GM21528 (cell line): ENCODE measurements around the gene DHODH.

Source experiments
- ATAC-seq: cut with Tn5 transposase; IDR thresholded peaks from one replicate; pipeline ENCODE4 v1.9.1; 2021; ENCODE audit warnings: mild to moderate bottlenecking, moderate library complexity; ENCODE audit not compliant: unreplicated experiment, low FRiP score

The DHODH gene

DNA sequence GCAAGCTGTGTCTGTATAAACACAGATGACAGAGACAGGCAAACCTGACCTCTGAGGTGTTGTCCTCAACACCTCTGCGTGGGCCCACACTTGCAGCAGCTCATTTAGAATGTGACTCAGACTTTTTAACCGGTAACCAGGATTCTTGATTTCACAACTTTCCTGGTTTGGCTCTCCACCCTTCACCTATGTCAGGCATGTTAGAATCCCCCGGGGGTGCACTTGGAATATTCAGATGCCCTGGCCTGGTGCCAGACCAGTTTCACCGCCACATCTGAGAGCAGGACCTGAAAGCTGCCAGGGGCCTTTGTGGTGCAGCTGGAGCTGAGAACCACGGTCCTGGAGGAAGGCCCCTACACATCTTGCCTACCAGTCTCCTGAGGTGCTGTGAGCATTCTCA lies 4.8 kb downstream of the DHODH start:
- no peak for ATAC-seq

DNA sequence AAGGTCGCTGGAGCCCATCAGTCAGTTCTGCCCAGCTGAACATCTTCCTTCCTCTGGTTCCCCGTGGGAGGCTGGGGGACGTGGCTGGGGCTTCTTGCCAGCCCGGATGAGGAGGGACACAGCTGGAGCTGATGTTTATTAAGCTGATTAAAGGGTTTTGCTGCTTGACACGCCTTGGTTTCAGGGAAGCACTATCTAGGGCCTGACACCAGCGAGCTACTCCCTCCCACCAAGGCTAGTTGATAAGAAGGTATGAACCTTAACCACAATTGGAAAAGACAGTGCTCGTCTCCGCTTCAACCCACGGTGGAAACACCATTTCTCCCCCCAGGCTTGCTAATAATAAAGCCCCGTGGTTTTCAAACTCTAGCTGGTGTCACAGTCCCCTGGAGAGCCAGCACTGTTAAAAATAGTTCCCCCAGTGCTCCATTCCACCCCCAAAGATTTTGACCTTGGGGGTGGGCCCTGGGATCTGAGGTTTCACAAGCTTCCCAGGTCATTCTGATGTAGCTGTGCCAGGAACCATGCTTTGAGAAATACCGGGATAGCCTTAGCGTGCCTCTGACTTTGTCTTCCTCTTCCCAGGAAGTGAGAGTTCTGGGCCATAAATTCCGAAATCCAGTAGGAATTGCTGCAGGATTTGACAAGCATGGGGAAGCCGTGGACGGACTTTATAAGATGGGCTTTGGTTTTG lies 5.5 kb downstream of the DHODH start:
- ATAC-seq = no peak

- no peak for ATAC-seq
These were observed 6.1 kb downstream of the DHODH start for GRCh38 chr16:72014675-72015074.

GRCh38 chr16:72015124-72015523 lies 6.6 kb downstream of the DHODH start:
- no peak for ATAC-seq

DNA sequence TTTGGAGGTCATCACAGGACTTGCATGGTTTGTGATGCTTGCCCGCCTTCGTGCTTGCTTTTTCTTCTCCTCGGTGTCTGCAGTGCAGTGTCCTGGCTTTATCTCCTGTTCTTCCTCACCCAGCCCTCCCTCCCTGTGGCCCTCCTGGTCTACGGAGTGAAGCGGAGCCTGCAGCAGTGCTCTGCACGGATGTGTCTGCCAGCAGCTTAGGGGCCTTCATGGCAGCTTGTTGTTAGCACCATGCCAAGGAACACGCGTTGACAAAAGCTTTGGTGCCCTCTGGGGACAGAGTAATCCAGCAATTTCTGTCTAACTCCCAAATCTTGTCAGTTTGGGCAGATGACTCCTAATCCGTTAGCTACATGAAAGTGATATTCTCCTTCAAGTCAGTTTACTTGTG lies 9.9 kb downstream of the DHODH start:
- no peak for ATAC-seq

GRCh38 chr16:72021043-72021442 lies 12.5 kb downstream of the DHODH start:
- ATAC-seq = no peak

DNA sequence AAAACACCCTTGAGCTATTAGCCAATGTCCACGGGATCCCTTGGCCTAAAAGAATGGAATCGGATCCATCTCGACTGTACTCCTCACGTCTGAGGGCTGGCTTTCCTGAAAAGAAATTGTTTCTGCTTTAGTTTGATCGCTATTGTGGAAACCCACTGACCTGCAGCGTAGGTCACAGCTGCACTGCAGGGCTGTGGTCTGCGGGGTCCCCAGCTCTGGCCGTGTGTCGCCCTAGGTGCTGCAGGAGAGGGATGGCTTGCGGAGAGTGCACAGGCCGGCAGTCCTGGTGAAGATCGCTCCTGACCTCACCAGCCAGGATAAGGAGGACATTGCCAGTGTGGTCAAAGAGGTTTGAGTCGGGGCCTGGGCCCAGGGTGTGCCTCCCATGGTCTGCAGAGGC lies 13.6 kb downstream of the DHODH start:
- no peak for ATAC-seq

- ATAC-seq = no peak
These were observed 15.4 kb downstream of the DHODH start for GRCh38 chr16:72023962-72024361.

DNA sequence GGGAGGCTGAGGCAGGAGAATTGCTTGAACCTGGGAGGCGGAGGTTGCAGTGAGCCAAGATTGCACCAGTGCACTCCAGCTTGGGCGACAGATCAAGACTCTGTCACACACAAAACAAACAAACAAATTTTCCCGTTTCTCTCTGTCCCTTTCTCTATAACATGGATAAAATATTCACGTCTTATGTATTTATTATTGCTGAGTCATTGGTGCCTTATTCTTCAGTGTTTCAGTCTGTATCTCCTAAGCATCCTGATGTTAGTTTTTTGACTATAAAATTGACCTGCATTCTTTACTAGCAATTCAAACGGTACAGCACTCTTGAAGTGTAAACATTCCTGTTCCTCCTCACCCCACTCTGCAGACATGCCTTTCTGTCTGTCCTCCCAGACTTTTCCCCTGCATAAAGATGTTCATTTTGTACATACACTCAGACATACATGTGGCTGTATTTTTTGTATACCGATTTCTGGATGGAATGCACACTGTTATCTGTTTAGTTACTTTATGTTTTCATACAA lies 16.4 kb downstream of the DHODH start:
- no peak for ATAC-seq

GRCh38 chr16:72025404-72026114 lies 17.0 kb downstream of the DHODH start:
- ATAC-seq = no peak

GRCh38 chr16:72027669-72028378 lies 19.3 kb downstream of the DHODH start:
- no peak for ATAC-seq

DNA sequence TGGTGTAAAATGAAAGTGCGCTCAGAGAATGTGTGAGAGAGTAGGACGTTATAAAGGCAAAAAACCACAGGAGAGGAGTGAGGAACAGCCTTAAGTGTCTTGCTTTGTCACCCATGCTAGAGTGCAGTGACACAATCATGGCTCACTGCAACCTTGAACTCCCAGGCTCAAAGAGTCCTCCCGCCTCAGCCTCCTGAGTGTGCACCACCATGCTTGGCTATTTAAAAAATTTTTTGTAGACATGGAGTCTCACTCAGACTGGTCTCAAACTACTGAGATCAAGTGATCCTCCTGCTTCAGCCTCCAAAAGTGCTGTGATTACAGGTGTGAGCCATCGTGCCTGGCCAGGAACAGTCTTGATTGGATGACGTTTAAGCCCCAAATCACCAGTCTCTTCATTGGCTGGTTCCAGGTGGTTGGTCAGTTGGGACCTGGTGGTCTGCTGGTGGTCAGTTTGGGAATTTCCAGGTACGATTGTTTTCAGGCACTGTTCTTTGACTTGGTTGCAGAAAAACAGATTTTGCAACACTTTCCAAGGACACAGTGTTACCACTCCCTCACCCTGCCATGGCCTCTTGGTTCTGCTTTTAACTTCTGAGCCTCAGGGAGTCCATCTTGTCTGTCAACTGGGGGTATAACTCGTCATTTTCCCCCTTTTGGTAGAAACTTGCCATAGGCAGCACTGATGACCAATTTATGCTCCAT lies 21.2 kb downstream of the DHODH start:
- ATAC-seq = no peak

GRCh38 chr16:72033437-72033836 lies 24.9 kb downstream of the DHODH start:
- ATAC-seq = no peak

- no peak for ATAC-seq
These were observed 27.6 kb downstream of the DHODH start for GRCh38 chr16:72036098-72036497.

DNA sequence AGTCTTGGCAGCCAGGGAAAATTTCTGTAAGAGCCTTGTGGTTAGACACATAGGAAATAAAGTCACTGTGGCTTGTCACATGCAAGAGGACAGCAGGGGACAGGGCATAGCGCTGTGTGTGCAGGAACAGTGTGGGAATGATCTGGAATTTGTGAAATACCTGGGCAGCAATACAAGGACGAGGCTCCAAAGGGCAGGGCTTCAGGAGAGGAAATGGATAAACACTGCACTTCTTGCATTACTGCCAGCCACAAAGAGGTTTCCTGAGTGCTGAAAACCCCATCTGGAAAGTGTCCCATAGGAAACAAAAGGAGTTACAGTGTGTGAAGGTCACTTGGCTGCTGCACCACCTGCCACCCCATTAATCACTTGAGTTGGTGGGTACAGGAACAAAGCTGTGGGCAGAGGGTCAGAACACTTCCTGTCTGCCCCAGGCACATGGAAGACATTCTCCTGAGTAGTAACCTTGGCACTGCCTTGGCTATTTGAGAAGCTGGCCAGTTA lies 33.7 kb downstream of the DHODH start:
- no peak for ATAC-seq

DNA sequence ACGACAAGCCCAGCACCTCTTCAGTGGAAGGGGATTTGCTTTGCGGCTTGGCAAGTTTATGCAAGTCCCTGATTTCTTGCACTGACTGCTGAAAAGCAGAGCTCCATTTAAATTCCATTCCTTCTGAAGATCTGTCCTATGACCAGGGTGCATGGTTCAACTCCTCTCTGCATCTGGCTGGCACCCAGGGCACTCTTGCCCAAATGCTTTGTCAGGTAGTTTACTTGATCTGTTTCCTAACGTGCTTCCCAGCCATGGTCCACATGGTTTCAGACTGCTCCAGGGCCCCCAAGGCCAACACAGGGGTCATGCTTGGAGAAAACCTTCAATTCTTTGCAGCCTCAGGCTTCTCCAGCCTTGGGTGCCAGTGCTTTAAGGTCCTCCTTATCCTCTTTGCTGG lies 34.5 kb downstream of the DHODH start:
- ATAC-seq = no peak

DNA sequence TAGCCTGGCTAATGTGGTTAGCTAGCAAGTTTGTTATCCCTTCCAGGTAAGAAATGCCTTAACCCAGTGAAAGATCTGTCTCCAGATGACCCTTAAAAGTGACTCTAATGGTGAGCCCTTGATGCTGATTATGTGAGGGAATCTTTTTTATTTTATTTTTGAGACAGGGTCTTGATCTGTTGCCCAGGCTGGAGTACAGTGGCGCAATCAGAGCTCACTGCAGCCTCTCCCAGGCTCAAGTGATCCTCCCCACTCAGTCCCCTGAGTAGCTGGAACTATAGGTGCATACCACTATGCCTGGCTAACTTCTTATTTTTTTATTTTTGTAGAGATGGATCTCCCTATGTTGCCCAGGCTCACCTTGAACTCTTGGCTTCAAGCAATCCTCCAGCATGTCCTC lies 35.0 kb downstream of the DHODH start:
- ATAC-seq = no peak

DNA sequence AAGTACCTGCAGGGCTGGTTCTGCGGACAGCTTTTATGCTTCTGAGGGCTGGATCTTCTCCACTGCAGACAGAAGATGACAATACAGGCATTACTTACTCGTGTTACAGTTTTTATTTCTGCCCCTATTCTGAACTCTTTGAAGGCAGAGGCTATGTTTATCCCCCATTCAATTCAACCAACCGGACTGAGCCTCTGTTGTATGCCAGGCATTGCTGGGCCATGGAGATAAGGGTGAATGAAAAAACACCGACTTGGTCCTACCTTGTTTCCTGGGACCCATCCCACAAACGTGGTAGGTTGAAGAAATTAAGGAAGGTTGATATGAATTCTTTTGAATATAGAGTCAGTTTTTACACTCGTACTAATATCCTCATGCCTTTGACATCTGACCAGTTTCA lies 35.8 kb downstream of the DHODH start:
- no peak for ATAC-seq

DNA sequence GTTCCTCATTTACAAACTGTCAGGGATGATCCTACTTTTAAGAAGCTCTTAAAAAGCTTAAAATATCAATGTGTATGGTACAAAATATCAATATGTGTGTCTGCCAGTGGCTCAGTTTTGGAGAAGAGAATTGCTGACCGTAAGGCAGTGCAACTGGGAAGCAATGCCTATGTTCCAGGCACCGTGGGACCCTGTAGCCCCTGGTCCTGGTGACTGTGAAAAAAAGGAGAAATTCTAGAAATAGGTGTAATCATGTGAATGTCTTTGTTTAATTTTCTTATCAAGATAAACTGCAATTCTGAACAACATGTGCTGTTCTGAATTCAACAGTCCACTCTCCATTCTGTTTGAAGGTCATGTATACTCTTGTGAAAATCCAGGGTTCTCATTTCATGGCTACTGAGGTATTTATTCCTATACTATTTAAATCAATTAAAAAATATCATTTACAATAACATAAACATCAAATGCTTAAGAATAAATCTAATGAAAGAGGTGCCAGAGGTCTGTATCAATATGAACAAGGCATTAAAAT lies 36.3 kb downstream of the DHODH start:
- no peak for ATAC-seq

DNA sequence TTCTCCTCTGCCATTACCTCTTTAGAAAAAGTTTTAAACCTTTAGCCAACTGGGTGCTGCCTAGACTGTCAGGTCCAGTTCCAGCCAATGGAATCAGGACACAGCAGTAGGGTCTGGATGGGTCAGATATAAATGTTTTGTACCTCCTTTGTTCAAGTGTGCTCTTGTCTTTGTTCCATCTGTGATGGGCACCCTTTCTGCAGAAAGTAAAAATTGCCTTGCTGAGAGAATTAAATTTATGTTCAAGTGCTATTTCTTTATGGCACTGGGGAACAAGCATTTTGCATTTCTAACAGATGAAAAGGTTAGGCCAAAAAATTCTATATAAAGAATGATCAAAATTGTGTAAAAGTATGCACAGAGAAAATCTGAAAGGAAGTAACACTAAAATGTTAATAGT lies 40.6 kb downstream of the DHODH start:
- no peak for ATAC-seq
